ENCODE data around the gene SDK1.

- TF ChIP-seq POLR2A (IDR thresholded peaks at IDR 0.05; ENCODE audit: low read length) (no peak), GATA1 (IDR thresholded peaks at IDR 0.05; ENCODE audit: low read depth, low read length) (no peak)
Observed at GRCh38 chr7:3438352-3438751, 137.3 kb downstream of the SDK1 start.
